SK-N-SH (cell line): ENCODE data around the gene NLGN1. TPM values are rescaled to one million over a fixed set of nuclear protein-coding genes. Genes with fewer than 3 reads are reported as not detected.

Source experiments
- CTCF ChIA-PET: fragments of 300-600, 350-600 bp; formaldehyde crosslinking; extraction: SDS; loops from one replicate; lab custom pipeline; 2021; lab: Yijun Ruan, JAX
- POLR2A ChIA-PET: fragments of 350-600 bp; sonication (Branson Sonifier 250); formaldehyde crosslinking; extraction: SDS; loops from one replicate; lab custom pipeline; 2020; ENCODE audit warnings: antibody characterized with exemption, inconsistent platforms; lab: Yijun Ruan, JAX
- DNase-seq: peaks from one replicate; pipeline ENCODE4 v3.0.0; 2012
- H2AFZ ChIP-seq: fragments of 200-600 bp; sonication (generic); 2 replicates; pipeline ENCODE4 v1.8.1; 2016; ENCODE audit warnings: antibody characterized with exemption, mild to moderate bottlenecking, low read depth
- H3F3A ChIP-seq: fragments of 200-600 bp; sonication (generic); replicated peaks from 2 replicates; pipeline ENCODE3; 2016; ENCODE audit warnings: antibody characterized with exemption, mild to moderate bottlenecking; ENCODE audit not compliant: insufficient read depth
- H3K27ac ChIP-seq, 2 experiments: fragments of 200-500 bp in 1 of 2; fragments of 200-600 bp in 1 of 2; sonication (Bioruptor generic) in 1 of 2; sonication (generic), shearing (Covaris generic) in 1 of 2; 2 replicates each; pipeline versions ENCODE4 v1.5.1 to v1.6.1; 2014 to 2016; ENCODE audit warnings: low read depth in 2 of 2, inconsistent platforms in 1 of 2, low read length in 1 of 2, mild to moderate bottlenecking in 1 of 2, mixed read lengths in 1 of 2
- H3K27me3 ChIP-seq: fragments of 200-600 bp; sonication (generic), shearing (Covaris generic); 2 replicates; pipeline ENCODE4 v1.6.1; 2016; ENCODE audit warnings: mixed run types; ENCODE audit not compliant: insufficient read depth
- H3K36me3 ChIP-seq, 2 experiments: fragments of 200-500 bp in 1 of 2; fragments of 200-600 bp in 1 of 2; sonication (Bioruptor generic) in 1 of 2; sonication (generic) in 1 of 2; replicated peaks in 1 of 2; 2 replicates each; pipeline versions ENCODE3 to v1.5.1; 2014 to 2016; ENCODE audit warnings: low read length in 1 of 2, mild to moderate bottlenecking in 1 of 2; ENCODE audit not compliant: insufficient read depth in 2 of 2, control insufficient read depth in 1 of 2
- H3K4me1 ChIP-seq, 2 experiments: fragments of 200-500 bp in 1 of 2; fragments of 200-600 bp in 1 of 2; sonication (Bioruptor generic) in 1 of 2; sonication (generic), shearing (Covaris generic) in 1 of 2; 2 replicates each; pipeline versions ENCODE4 v1.5.1 to v1.6.1; 2014 to 2016; ENCODE audit warnings: low read depth in 1 of 2, low read length in 1 of 2, mixed run types in 1 of 2; ENCODE audit not compliant: insufficient read depth in 2 of 2, control insufficient read depth in 1 of 2
- H3K4me2 ChIP-seq: fragments of 200-600 bp; sonication (generic), shearing (Covaris generic); 2 replicates; pipeline ENCODE4 v1.6.1; 2017; ENCODE audit warnings: mixed run types
- H3K4me3 ChIP-seq, 2 experiments: fragments of 200-500 bp in 1 of 2; fragments of 200-600 bp in 1 of 2; sonication (Bioruptor generic) in 1 of 2; sonication (generic), shearing (Covaris generic) in 1 of 2; 2 replicates each; pipeline versions ENCODE4 v1.5.1 to v1.8.1; 2014 to 2016; ENCODE audit warnings: low read depth in 2 of 2, inconsistent platforms in 1 of 2, low read length in 1 of 2, mild to moderate bottlenecking in 1 of 2, mixed read lengths in 1 of 2, moderate library complexity in 1 of 2
- H3K79me2 ChIP-seq: fragments of 200-600 bp; sonication (generic); 2 replicates; pipeline ENCODE4 v1.8.1; 2017; ENCODE audit warnings: mild to moderate bottlenecking; ENCODE audit not compliant: insufficient read depth
- H3K9ac ChIP-seq: fragments of 200-600 bp; sonication (generic); 2 replicates; pipeline ENCODE4 v1.6.1; 2017; ENCODE audit warnings: mixed run types
- H3K9me2 ChIP-seq: fragments of 200-600 bp; sonication (generic); 2 replicates; pipeline ENCODE4 v1.6.1; 2017; ENCODE audit warnings: mixed run types
- H3K9me3 ChIP-seq: fragments of 200-600 bp; sonication (generic); 2 replicates; pipeline ENCODE4 v1.6.1; 2017; ENCODE audit warnings: mixed run types, mild to moderate bottlenecking, moderate library complexity
- H4K20me1 ChIP-seq: fragments of 200-600 bp; sonication (generic); 2 replicates; pipeline ENCODE4 v1.6.1; 2017; ENCODE audit warnings: mild to moderate bottlenecking, mixed run types; ENCODE audit not compliant: insufficient read depth
- CHD2 ChIP-seq: fragments of 150-350 bp; IDR thresholded peaks from 2 replicates; pipeline ENCODE4 v1.6.1; 2018; ENCODE audit warnings: low read length; ENCODE audit not compliant: partially characterized antibody
- EP300 ChIP-seq, 2 experiments: IDR thresholded peaks; 2 replicates each; pipeline versions ENCODE4 v1.4.0 to v1.6.1; 2012; ENCODE audit warnings: borderline replicate concordance in 1 of 2, low read depth in 1 of 2, low read length in 1 of 2
- EZH2phosphoT487 ChIP-seq: fragments of 200-600 bp; sonication (generic); IDR thresholded peaks from 2 replicates; pipeline ENCODE4 v1.6.1; 2017; ENCODE audit warnings: low read depth, mixed run types, mild to moderate bottlenecking, antibody characterized with exemption, moderate library complexity, borderline replicate concordance
- FOXJ3 ChIP-seq: sonication (generic); formaldehyde crosslinking; IDR thresholded peaks from 2 replicates; pipeline ENCODE4 v1.5.1; 2020; ENCODE audit warnings: mild to moderate bottlenecking, missing genetic modification reagents
- FOXM1 ChIP-seq: IDR thresholded peaks from 2 replicates; pipeline ENCODE4 v1.4.0; 2012; ENCODE audit warnings: low read depth, mild to moderate bottlenecking
- GABPA ChIP-seq: IDR thresholded peaks from 2 replicates; pipeline ENCODE4 v1.4.0; 2012; ENCODE audit warnings: low read depth, mild to moderate bottlenecking
- GATA2 ChIP-seq: sonication (generic); formaldehyde crosslinking; IDR thresholded peaks from 2 replicates; pipeline ENCODE4 v1.5.0; 2020; ENCODE audit warnings: mild to moderate bottlenecking, missing genetic modification reagents
- JUND ChIP-seq: IDR thresholded peaks from 2 replicates; pipeline ENCODE4 v1.4.0; 2012
- MEF2A ChIP-seq: IDR thresholded peaks from 2 replicates; pipeline ENCODE4 v1.4.0; 2012; ENCODE audit warnings: low read depth, borderline replicate concordance
- NRF1 ChIP-seq: IDR thresholded peaks from 2 replicates; pipeline ENCODE4 v1.6.1; 2012; ENCODE audit warnings: low read depth, mild to moderate bottlenecking, low read length
- POLR2AphosphoS5 ChIP-seq: IDR thresholded peaks from 2 replicates; pipeline ENCODE4 v1.6.1; 2012; ENCODE audit warnings: low read depth, low read length
- RAD21 ChIP-seq: IDR thresholded peaks from 2 replicates; pipeline ENCODE4 v1.6.1; 2012; ENCODE audit warnings: mild to moderate bottlenecking, low read length
- RFX5 ChIP-seq: IDR thresholded peaks from 2 replicates; pipeline ENCODE4 v1.6.1; 2012; ENCODE audit warnings: mild to moderate bottlenecking, improper control_type of control experiment, low read length
- RXRA ChIP-seq: IDR thresholded peaks from 2 replicates; pipeline ENCODE4 v1.4.0; 2012; ENCODE audit warnings: low read depth, mild to moderate bottlenecking, borderline replicate concordance
- SIN3A ChIP-seq: IDR thresholded peaks from 2 replicates; pipeline ENCODE4 v1.6.1; 2012; ENCODE audit warnings: low read depth, mild to moderate bottlenecking, low read length, moderate library complexity, borderline replicate concordance
- TCF12 ChIP-seq: IDR thresholded peaks from 2 replicates; pipeline ENCODE4 v1.4.0; 2012
- TEAD4 ChIP-seq: IDR thresholded peaks from 2 replicates; pipeline ENCODE4 v1.4.0; 2012; ENCODE audit warnings: mild to moderate bottlenecking, borderline replicate concordance; ENCODE audit not compliant: insufficient read depth
- YY1 ChIP-seq: IDR thresholded peaks from 2 replicates; pipeline ENCODE4 v1.4.0; 2012; ENCODE audit warnings: low read depth, mild to moderate bottlenecking
- WGBS: methylation state at CpG from one replicate; pipeline ENCODE4 v1.1.6; 2017; ENCODE audit warnings: low lambda C conversion rate; 5-methylcytosine and 5-hydroxymethylcytosine counted together
- polyA plus RNA-seq, 3 experiments: library from polyadenylated mRNA; depleted of rRNA; stranded (reverse); fragments of >200 nt; gene quantifications; 2 replicates each; pipeline ENCODE4 v1.2.3, GENCODE V29; 2012
- TF ChIP-seq, protein P1 (sequence below): IDR thresholded peaks from 2 replicates; pipeline ENCODE4 v1.4.0; 2012; ENCODE audit warnings: low read depth, borderline replicate concordance
- TF ChIP-seq, protein P2 (sequence below): IDR thresholded peaks from 2 replicates; pipeline ENCODE4; 2012
- TF ChIP-seq, protein P3 (sequence below): IDR thresholded peaks from 2 replicates; pipeline ENCODE4 v1.4.0; 2012; ENCODE audit warnings: low read depth
- TF ChIP-seq, protein P4 (sequence below): fragments of 200-600 bp; sonication (generic); IDR thresholded peaks from 2 replicates; pipeline ENCODE4 v1.6.1; 2017; ENCODE audit warnings: antibody characterized with exemption, mild to moderate bottlenecking, moderate library complexity
- TF ChIP-seq, protein P5 (sequence below): IDR thresholded peaks from 2 replicates; pipeline ENCODE4 v1.4.0; 2012; ENCODE audit warnings: low read depth, borderline replicate concordance

The NLGN1 gene
- polyA plus RNA-seq, 1 of the 3 experiments (the other 2 are of a cell fraction), result 1.5 TPM

DNA sequence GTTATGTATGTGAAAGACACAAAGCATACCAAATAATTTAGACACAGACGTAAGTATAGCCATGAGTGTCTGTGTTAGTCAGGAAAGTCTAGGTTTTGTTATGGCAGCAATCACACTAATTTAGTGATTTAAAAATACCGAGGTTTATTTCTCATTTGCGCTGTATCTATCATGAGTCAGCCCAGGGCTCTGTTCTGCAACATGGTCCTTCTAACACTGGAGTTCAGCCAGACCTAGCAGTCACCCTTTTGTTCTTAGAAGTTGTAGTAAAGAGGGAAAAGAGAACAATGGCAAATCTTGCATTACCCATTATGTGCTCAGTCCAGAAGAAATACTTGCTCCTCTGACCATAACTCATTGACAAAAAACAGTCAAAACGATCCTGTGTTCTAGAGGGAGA lies 311.5 kb downstream of the NLGN1 start:
- Histone ChIP-seq H2AFZ (no peak overlapping the region), H4K20me1 (no peaks in the 10 kb centered on the region), H3K27ac (no peak overlapping the region), H3K4me1 (no peaks in the 10 kb centered on the region; a peak in 1 of 4 replicates), H3K36me3 (no peaks in the 10 kb centered on the region), H3F3A (no peaks in the 10 kb centered on the region), H3K79me2 (no peaks in the 10 kb centered on the region), H3K9ac (no peak overlapping the region), H3K27me3 (no peaks in the 10 kb centered on the region), H3K9me2 (no peaks in the 10 kb centered on the region), H3K4me3 (no peak overlapping the region), H3K9me3 (no peaks in the 10 kb centered on the region), H3K4me2 (no peak overlapping the region)
- TF ChIP-seq FOXM1 (no peak), SIN3A (no peak), RAD21 (no peak), EZH2phosphoT487 (no peak)
- WGBS, result 54% methylated on average over 4 of the region's 4 CpGs
- POLR2A ChIA-PET, result no interaction called here
- no peak for DNase-seq
- CTCF ChIA-PET, result no interaction called here

DNA sequence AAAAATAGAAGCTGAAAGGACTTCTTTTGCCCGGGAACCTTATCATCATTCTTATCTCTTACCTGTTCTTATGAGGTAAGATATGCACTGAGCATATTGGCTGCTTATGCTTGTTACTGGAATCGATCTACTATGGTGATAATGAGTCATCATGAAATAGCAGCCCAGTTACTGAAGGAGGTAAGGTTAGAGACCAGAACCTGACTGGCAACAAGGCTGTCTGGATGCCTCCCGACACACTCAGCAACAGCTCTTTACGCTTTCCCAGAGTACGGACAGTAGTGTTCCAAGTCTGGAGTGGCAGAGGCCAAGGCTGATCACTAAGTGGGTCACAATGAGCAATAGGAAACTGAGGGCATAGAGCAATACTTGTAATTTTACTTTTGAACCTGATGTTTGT lies 314.1 kb downstream of the NLGN1 start:
- Histone ChIP-seq H3K27ac (no peak overlapping the region), H4K20me1 (no peaks in the 10 kb centered on the region), H3K4me2 (no peak overlapping the region)
- TF ChIP-seq FOXJ3 (CRISPR knock-in tag) (no peak), YY1 (no peak), RFX5 (no peak), MEF2A (no peak), TEAD4 (no peak), POLR2AphosphoS5 (no peak), JUND (no peak), EP300 (IDR thresholded peaks at IDR 0.05; ENCODE audit: borderline replicate concordance in 1 of 2, low read depth in 1 of 2, low read length in 1 of 2) (no peak), GATA2 (CRISPR knock-in tag) (no peak), CHD2 (no peak), TCF12 (no peak), NRF1 (no peak), SIN3A (no peak), GABPA (no peak), RXRA (no peak)
- TF ChIP-seq, protein P1, sequence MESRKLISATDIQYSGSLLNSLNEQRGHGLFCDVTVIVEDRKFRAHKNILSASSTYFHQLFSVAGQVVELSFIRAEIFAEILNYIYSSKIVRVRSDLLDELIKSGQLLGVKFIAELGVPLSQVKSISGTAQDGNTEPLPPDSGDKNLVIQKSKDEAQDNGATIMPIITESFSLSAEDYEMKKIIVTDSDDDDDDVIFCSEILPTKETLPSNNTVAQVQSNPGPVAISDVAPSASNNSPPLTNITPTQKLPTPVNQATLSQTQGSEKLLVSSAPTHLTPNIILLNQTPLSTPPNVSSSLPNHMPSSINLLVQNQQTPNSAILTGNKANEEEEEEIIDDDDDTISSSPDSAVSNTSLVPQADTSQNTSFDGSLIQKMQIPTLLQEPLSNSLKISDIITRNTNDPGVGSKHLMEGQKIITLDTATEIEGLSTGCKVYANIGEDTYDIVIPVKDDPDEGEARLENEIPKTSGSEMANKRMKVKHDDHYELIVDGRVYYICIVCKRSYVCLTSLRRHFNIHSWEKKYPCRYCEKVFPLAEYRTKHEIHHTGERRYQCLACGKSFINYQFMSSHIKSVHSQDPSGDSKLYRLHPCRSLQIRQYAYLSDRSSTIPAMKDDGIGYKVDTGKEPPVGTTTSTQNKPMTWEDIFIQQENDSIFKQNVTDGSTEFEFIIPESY, result no peak
- TF ChIP-seq, protein P2, sequence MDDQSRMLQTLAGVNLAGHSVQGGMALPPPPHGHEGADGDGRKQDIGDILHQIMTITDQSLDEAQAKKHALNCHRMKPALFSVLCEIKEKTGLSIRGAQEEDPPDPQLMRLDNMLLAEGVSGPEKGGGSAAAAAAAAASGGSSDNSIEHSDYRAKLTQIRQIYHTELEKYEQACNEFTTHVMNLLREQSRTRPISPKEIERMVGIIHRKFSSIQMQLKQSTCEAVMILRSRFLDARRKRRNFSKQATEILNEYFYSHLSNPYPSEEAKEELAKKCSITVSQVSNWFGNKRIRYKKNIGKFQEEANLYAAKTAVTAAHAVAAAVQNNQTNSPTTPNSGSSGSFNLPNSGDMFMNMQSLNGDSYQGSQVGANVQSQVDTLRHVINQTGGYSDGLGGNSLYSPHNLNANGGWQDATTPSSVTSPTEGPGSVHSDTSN, result no peak
- TF ChIP-seq, protein P3, sequence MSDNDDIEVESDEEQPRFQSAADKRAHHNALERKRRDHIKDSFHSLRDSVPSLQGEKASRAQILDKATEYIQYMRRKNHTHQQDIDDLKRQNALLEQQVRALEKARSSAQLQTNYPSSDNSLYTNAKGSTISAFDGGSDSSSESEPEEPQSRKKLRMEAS, result no peak
- TF ChIP-seq, protein P4, sequence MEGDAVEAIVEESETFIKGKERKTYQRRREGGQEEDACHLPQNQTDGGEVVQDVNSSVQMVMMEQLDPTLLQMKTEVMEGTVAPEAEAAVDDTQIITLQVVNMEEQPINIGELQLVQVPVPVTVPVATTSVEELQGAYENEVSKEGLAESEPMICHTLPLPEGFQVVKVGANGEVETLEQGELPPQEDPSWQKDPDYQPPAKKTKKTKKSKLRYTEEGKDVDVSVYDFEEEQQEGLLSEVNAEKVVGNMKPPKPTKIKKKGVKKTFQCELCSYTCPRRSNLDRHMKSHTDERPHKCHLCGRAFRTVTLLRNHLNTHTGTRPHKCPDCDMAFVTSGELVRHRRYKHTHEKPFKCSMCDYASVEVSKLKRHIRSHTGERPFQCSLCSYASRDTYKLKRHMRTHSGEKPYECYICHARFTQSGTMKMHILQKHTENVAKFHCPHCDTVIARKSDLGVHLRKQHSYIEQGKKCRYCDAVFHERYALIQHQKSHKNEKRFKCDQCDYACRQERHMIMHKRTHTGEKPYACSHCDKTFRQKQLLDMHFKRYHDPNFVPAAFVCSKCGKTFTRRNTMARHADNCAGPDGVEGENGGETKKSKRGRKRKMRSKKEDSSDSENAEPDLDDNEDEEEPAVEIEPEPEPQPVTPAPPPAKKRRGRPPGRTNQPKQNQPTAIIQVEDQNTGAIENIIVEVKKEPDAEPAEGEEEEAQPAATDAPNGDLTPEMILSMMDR, result no peak
- TF ChIP-seq, protein P5, sequence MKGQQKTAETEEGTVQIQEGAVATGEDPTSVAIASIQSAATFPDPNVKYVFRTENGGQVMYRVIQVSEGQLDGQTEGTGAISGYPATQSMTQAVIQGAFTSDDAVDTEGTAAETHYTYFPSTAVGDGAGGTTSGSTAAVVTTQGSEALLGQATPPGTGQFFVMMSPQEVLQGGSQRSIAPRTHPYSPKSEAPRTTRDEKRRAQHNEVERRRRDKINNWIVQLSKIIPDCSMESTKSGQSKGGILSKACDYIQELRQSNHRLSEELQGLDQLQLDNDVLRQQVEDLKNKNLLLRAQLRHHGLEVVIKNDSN, result no peak
- TF ChIP-seq, all 33 proteins: peak for 0
- Histone ChIP-seq H3K36me3 (no peaks in the 10 kb centered on the region), H3K4me1 (no peaks in the 10 kb centered on the region; a peak in 1 of 4 replicates), H3K4me3 (no peak overlapping the region), H3K27me3 (no peaks in the 10 kb centered on the region), H3K9me3 (no peaks in the 10 kb centered on the region), H3K9me2 (no peaks in the 10 kb centered on the region), H3K9ac (no peak overlapping the region), H2AFZ (no peak overlapping the region), H3K79me2 (no peaks in the 10 kb centered on the region), H3F3A (no peaks in the 10 kb centered on the region)
- DNase-seq, result no peak
- ChIA-PET CTCF (interaction anchor here (0.7 kb wide), 1 partner anchor 63 kb away, joined by 3 read pairs; no protein-coding TSS in a partner anchor), POLR2A (no interaction called here)
- WGBS, result 61% methylated on average over 5 of the region's 5 CpGs
